Kidney tubule cell (primary cell): ENCODE results near the gene REST.
"Not testable (repeated sequence)": the region's sequence is repeated elsewhere in the genome, so short reads cannot be mapped to it uniquely, and the experiment has no call there.

ENCODE experiments used
- DNase-seq: peaks from one replicate; pipeline ENCODE4 v3.0.0-alpha.2; 2018; ENCODE audit warnings: low spot score

The REST gene, protein sequence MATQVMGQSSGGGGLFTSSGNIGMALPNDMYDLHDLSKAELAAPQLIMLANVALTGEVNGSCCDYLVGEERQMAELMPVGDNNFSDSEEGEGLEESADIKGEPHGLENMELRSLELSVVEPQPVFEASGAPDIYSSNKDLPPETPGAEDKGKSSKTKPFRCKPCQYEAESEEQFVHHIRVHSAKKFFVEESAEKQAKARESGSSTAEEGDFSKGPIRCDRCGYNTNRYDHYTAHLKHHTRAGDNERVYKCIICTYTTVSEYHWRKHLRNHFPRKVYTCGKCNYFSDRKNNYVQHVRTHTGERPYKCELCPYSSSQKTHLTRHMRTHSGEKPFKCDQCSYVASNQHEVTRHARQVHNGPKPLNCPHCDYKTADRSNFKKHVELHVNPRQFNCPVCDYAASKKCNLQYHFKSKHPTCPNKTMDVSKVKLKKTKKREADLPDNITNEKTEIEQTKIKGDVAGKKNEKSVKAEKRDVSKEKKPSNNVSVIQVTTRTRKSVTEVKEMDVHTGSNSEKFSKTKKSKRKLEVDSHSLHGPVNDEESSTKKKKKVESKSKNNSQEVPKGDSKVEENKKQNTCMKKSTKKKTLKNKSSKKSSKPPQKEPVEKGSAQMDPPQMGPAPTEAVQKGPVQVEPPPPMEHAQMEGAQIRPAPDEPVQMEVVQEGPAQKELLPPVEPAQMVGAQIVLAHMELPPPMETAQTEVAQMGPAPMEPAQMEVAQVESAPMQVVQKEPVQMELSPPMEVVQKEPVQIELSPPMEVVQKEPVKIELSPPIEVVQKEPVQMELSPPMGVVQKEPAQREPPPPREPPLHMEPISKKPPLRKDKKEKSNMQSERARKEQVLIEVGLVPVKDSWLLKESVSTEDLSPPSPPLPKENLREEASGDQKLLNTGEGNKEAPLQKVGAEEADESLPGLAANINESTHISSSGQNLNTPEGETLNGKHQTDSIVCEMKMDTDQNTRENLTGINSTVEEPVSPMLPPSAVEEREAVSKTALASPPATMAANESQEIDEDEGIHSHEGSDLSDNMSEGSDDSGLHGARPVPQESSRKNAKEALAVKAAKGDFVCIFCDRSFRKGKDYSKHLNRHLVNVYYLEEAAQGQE

DNA sequence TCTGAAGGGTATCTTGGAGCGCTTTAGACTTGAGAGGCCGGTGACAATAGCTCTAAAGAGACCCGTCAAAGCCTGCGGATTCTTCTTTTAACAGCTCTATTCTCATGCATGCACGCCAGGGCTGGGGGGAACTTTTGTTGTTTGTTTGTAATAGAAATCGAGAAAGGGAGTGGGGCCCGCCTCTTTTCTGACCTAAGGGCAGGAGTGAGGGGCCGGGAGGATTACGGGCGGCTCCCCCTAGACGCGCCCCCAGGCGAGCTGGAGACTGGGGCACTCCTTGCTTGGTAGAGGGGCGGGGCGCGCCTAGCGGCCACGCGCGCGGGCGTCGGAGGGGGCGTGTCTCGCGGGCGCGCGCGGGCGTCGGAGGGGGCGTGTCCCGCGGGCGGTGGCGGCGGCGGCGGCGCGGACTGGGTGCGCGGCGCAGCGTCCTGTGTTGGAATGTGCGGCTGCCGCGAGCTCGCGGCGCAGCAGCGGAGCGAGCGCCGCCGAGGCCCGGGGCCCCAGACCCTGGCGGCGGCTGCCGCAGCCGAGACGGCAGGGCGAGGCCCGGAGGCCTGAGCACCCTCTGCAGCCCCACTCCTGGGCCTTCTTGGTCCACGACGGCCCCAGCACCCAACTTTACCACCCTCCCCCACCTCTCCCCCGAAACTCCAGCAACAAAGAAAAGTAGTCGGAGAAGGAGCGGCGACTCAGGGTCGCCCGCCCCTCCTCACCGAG, at the start of gene REST:
REST (plus strand) TSS at position 412 of the 717 bp plus-strand sequence. CDS start 2,739 bp downstream, outside the sequence.
- peak; percentile 83 for DNase-seq

DNA sequence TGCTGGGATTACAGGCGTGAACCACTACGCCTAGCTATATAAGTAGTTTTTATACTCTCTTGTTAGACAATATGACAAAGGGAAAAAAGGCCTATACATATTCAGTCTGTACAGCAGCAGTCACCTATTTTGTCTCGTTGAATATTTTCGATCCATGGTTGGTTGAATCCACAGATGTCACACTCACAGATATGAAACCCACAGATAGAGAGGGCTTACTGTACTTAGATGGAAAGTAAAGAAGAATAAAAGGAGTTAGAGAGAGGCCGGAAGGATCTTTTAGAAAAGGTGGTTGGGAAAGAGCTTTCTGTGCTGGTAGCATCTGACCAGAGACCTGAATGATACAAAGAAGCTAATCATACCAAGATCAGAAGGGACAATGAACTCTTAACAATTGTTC, 47.9 kb upstream of the REST start:
- no peak for DNase-seq

DNA sequence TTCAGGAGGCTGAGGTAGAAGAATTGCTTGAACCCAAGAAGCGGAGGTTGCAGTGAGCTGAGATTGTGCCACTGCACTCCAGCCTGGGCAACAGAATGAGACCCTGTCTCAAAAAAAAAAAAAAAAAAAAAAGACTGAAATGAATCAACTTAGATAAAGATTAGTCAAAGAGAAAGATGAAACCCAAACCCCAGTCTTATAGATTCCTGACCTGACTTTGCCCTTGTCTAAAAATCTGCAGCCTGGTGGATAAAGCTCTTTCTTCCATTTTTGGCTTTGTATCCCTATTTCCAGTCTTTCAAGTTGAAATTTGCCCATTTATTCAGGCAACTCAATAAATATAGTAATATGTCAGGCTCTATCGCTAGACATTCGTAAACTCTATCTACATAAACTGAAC, 46.9 kb upstream of the REST start:
- DNase-seq: no peak

DNA sequence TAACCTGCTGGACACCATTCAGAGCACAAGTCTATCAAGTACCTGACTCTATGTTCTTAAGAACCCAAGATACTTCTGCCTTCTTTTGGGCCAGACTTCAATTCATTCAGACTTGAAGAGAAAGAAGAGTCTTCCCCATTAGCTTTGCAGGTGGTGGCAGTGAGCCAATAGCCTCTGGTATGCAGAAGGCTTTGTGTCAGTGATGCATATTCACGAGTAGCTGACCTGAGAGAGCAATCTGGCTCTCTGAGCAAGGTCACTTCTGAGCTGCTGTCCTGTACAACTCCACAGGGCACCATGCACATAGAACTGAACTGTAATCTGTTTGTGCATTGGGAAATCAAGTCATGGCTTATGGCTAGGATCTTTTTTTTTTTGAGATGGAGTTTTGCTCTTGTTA, 46.3 kb upstream of the REST start:
- peak; percentile 56 for DNase-seq

DNA sequence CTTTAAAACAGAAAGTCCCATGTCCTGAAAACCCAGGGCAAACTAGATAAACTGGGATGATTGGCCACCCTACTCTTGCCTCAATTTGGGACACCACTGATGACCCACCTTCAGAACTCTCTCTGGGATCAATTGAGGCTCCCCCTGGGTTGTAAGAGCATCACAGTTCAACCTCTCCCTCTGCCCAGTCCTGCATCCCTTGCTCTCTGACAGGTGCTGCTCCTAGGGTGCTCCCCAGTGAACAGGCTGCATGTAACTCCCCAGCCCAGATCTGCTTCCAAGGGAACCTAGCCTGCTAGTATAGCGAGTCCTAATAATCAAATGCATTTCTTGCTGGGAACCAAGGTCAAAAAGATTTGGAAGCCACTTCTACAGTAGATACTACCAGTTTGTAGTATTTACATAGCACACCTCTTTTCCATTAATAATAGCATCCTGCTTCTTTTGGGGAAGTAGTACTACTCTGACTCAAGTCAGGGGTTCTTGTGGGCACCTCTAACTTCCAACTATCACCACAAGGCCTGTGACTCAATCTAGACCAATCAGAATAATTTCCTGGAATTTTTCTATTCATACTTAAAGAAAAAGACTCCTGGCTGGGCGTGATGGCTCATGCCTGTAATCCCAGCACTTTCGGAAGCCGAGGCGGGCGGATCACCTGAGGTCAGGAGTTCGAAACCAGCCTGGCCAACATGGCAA, 44.1 kb upstream of the REST start:
- DNase-seq: peak; percentile 22

DNA sequence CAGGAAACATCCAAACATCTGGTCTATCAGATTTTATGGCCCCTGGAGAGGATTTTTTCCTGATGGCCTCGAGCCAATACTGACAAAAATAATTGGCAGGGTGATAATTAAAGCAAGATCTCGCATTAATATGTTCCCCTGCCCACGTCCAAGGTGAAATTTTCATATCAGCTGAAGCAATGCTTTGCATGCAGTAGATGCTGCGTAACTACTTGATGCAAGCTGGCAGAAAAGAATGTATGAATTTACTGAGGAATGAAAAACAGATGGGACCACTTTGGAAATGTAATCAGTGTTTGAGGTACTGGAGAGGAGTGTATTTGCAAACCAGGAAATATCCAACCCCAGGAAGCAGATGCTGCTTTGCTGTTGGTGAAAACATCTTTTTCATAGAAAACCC, 36.8 kb upstream of the REST start:
- no peak for DNase-seq

DNA sequence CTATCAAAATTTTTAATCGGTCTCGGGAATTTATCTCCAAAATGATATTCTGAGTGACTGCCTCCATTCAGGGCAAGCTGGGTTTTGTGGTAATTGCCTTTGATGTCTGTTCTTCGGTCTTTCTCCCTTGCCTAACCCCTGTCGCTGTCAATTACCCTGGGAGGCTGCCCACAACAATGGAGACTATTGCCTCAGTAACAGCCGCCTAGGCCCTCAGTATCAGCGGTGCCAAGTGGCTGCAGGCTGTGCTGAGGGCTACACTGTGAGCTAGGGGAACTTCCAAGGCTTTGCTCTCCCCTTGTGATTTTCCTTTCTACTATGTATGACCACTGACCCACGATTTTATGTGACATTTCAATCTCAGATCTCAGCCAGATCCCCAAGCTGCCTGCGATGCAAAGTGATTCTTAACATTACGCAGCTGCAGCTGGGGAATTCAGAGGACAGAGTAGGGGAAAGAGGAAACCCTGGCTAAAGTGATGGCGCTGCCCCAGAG, 36.3 kb upstream of the REST start:
- DNase-seq: no peak

DNA sequence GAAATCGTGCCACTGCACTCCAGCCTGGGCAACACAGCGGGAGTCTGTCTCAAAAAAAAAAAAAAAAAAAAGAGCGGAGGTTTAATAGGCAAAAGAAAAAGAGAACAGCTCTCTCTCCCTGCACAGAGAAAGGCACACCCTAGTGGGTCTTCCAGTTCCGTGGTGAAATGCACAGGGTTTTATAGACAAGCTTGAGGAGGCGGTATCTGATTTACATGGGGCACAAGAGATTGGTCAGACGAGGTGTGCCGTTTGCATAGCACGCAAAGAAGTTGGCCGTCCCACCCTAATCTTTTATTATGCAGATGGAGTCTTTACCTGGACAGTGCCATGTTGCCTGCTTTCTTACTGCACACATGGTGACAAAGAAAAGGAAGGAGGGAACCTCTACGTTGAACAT, 33.5 kb upstream of the REST start:
- no peak for DNase-seq

DNA sequence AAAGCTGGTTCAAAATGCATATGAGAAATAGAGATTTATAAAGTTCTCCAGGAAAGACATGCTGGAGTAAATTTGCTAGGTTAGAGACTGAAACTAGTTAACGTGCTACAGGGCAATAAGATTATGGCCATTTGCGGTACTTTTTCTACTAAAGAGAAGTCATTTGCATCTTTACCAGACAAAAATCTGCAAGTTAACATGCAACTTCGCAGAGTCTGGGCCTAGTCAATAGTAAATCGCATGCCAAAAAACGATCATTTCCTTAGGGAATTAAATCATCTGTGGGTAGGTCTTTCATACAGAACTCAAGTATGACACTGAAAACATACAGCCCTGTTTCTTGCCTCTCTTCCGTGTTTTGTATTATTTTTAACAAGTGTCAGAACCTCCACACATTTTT, 32.8 kb upstream of the REST start:
- DNase-seq: no peak

DNA sequence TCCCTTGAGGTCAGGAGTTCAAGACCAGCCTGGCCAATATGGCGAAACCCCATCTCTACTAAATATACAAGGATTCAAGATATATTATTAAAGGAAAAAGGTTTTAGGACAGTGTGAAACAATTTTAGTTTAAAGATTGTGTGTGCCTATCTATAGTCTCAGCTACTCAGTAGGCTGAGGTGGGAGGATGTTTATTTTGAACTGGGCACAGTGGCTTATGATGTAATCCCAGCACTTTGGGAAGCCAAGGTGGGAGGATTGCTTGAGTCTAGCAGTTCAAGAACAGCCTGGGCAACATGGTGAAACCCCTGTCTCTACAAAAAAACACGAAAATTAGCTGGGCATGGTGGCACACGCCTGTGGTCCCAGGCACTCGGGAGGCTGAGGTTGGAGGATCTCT, 31.4 kb upstream of the REST start:
- no peak for DNase-seq

DNA sequence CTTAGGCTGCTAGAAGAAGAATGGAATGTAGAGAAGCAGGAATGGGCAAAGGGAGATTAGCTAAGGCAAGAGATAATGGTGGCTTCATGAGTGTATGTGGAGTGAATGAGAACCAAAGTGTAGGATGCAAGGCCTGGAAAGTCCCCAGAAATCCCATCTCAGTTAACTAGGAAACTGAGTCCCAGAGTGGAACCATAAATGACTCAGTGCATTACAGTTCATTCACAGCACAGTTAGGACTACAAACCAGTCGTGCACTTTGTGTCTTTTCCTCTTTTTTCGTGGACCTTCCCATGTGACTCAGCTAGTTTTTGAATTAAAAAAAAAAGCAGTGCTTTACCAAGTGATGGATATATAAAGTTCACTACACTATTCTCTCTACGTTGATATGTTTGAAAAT, 27.7 kb upstream of the REST start:
- DNase-seq: no peak

DNA sequence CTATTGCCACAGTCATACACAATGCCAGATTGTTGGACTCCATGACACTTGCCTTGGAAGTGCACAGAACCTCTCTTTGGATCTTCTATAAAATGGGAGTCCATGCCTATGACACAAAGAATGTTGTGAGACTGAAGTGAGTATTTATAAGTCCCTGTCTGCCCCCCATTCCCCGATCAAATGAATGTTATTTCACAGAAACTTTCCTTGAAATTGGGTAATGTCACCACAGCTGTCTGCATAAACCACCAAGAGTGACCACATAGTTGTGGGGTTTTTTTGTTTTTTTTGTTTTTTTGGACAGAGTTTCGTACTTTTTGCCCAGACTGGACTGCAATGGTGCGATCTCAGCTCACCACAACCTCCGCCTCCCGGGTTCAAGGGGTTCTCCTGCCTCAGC, 27.1 kb upstream of the REST start:
- no peak for DNase-seq

DNA sequence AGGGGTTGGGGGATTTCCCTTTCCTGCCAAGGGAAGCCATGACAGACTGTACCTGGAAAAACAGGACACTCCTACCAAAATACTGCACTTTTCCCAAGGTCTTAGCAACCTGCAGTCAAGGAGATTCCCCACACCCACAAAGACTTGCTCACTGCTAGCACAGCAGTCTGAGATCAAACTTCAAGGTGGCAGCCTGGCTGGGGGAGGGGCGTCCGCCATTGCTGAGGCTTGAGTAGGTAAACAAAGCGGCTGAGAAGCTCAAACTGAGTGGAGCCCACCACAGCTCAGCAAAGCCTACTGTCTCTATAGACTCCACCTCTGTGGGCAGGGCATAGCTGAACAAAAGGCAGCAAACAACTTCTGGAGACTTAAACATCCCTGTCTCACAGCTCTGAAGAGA, 23.2 kb upstream of the REST start:
- DNase-seq: not testable (repeated sequence)

DNA sequence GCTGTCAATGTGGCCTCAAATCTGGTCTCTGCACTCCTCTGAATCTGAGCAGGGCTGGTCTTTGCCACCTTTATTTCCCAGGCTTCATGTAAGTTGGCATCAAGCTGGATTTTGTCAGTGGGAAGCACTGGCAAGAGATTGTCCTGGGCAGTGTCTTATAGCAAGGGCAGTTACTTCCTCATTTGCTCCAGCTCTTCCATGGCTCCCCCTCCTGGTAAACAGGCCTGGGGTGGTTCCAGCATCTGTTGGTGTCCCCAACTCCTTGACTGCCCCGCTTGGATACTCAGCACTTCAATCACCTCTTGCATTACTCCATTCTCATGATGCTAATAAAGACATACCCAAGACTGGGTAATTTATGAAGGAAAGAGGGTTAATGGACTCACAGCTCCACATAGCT, 15.0 kb upstream of the REST start:
- no peak for DNase-seq

DNA sequence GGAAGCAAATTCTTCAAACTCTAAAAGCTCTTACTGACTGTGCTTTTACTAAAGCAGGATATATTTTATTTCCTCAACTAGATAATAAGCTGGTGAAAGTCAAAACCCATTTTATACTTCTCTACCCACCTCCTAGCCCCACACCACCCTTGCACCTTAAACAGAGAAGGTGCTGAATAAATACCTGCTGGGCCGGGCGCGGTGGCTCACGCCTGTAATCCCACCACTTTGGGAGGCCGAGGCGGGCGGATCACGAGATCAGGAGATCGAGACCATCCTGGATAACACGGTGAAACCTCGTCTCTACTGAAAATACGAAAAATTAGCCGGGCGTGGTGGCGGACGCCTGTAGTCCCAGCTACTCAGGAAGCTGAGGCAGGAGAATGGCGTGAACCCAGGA, 9.9 kb upstream of the REST start:
- DNase-seq: not testable (repeated sequence)

DNA sequence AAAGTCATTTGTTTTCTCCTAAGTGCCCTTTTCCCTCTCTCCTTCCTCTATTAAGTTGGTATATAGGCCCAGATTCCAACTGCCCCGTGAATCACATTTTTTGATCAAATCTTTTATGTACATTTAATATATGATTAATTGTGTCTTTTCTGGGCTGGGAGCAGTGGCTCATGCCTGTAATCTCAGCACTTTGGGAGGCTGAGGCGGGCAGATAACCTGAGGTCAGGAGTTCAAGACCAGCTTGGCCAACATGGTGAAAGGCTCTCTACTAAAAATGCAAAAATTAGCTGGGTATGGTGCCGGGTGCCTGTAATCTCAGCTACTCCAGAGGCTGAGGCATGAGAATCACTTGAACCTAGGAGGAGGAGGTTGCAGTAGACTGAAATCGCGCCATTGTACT, 7.5 kb upstream of the REST start:
- not testable (repeated sequence) for DNase-seq

DNA sequence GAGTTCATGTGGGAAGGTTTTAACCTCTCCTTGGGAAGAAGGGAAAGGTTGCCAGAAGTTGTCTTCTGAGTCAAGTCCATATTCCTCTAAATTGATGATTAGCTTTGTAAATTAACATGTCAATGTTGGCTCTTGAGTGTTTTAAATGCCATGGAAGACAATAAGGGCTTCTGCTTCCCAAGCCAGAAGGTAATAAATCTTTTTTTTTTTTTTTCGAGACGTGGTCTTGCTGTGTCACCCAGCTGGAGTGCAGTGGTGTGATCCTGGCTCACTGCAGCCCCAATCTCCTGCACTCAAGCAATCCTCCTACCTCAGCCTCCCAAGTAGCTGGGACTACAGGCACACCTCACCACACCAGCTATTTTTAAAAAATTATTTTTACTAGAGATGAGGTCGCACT, 5.0 kb upstream of the REST start:
- no peak for DNase-seq

DNA sequence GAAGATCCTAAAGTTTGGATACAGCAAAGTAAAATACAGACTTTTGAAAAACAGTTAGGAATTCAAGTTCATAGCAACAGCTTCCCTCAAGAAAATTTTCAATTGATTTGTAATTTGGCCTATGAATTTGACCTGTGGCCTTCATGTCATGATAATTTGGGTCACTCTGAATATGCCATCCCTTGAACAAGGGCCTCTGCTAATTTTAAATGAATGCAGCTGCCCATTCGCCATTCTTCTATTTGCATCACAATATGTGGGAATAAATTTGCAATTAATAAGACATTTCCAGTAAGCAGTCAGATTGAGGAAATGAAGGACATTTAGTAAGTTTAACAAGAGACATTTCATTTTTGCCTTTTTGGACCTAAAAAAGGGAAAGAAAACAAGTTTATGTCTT, 1.9 kb upstream of the REST start:
- DNase-seq: no peak

DNA sequence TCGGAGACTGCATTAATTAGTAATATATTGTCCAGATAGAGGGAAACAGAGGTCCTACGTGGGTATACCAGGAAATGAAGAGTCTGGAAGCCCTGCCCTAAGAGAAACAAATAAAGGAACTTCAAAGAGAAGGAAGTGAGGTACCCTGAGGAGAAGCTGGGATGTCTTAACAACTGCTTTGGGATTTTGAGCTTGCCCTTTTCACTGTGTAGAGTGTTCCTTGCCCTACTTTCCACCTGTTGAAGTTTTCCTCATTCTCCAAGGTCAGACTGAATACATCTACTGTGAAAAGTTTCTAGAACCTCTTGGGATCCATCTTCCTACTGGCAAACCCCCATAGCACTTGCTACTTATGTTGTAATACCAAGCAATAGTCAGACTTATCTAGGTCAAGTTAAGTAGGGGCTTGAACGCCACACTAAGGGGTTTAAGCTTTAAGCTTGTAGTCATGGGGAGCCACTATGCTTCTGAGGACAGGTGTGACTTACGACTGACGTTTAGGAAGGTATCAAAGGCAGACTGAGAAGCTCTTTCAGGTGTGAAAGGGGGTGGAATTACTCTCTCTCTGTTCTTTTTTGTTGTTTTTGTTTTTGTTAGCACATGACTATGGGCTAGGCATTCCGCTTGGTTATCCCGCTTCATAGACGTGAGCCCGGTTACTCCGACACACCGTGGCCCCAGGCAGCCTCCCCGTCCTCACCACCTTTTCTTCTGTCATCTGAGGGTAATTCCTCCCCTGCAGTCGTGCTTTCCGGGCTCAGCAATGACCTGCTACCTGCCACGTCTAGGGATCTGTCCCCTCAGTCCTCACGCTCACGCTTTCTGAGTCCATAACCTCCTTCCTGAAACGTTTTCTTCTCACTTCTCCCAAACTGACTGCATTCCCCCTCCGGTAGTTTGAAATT, 959 bp upstream of the REST start:
- no peak for DNase-seq
